Loucy (cell line): ENCODE data around the gene RPAP2.

Experiments
- EZH2phosphoT487 ChIP-seq: fragments of 200-600 bp; IDR thresholded peaks from 2 replicates; pipeline ENCODE4 v1.6.1; 2018; ENCODE audit warnings: antibody characterized with exemption, mild to moderate bottlenecking, moderate library complexity, borderline replicate concordance
- TF ChIP-seq, protein P1 (sequence below): fragments of 200-600 bp; sonication (generic); conservative IDR thresholded peaks from 2 replicates; pipeline ENCODE4 v1.5.1; 2014; ENCODE audit warnings: mild to moderate bottlenecking, antibody characterized with exemption, low read length

DNA sequence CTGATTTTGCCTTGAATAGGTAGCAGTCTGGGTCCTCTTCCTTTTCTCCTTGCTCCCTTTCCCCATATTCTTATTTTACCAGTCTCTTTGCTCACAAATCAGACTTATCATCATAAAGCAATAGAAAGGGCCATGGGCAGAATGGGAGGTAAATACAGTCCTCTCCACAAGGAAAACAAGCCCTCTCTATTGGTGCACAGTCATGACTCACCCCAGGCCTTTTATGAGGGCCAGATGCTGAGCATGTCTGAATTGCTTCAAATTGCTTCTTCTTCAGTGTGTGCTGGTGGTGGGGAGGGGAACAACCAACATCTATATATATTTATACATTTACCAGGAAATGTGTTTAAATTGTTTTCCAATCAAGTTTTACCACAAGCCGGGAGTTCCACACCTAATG, 112.7 kb downstream of the RPAP2 start:
- TF ChIP-seq, protein P1, sequence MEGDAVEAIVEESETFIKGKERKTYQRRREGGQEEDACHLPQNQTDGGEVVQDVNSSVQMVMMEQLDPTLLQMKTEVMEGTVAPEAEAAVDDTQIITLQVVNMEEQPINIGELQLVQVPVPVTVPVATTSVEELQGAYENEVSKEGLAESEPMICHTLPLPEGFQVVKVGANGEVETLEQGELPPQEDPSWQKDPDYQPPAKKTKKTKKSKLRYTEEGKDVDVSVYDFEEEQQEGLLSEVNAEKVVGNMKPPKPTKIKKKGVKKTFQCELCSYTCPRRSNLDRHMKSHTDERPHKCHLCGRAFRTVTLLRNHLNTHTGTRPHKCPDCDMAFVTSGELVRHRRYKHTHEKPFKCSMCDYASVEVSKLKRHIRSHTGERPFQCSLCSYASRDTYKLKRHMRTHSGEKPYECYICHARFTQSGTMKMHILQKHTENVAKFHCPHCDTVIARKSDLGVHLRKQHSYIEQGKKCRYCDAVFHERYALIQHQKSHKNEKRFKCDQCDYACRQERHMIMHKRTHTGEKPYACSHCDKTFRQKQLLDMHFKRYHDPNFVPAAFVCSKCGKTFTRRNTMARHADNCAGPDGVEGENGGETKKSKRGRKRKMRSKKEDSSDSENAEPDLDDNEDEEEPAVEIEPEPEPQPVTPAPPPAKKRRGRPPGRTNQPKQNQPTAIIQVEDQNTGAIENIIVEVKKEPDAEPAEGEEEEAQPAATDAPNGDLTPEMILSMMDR: no peak
- no peak for TF ChIP-seq EZH2phosphoT487
